ENCODE measurements around the gene TRUB1.

DNA sequence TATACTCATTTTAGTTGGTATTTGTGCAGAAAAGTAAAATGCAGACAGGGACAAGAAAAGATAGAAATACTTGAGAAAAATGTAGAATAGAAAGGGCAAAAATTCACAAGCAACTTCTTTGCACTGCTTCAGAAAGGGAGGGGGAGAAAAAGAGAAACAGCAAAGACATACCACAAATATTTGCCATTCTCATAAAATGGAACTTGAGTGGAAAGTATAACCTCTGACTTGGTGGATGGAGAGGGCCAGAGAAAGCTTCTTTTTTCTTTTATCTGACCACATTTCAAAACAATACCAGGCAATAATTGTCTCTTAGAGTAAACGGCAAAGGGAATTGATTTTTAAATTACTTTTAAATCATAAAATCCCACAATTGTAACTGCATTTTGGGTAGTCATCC lies 35.8 kb upstream of the TRUB1 start:
- TF ChIP-seq, protein P1, sequence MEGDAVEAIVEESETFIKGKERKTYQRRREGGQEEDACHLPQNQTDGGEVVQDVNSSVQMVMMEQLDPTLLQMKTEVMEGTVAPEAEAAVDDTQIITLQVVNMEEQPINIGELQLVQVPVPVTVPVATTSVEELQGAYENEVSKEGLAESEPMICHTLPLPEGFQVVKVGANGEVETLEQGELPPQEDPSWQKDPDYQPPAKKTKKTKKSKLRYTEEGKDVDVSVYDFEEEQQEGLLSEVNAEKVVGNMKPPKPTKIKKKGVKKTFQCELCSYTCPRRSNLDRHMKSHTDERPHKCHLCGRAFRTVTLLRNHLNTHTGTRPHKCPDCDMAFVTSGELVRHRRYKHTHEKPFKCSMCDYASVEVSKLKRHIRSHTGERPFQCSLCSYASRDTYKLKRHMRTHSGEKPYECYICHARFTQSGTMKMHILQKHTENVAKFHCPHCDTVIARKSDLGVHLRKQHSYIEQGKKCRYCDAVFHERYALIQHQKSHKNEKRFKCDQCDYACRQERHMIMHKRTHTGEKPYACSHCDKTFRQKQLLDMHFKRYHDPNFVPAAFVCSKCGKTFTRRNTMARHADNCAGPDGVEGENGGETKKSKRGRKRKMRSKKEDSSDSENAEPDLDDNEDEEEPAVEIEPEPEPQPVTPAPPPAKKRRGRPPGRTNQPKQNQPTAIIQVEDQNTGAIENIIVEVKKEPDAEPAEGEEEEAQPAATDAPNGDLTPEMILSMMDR (IDR thresholded peaks at IDR 0.05; ENCODE audit: low read length): no peak
- TF ChIP-seq EZH2 (optimal IDR thresholded peaks at IDR 0.05; ENCODE audit: low read depth, low read length): no peak
